AG20443 (cell line): Measurements from ENCODE around the gene MSH3.
"Not testable (repeated sequence)": the region's sequence is repeated elsewhere in the genome, so short reads cannot be mapped to it uniquely, and the experiment has no call there.

Experiments
- DNase-seq: peaks from one replicate; pipeline ENCODE4 v3.0.0; 2012; ENCODE audit warnings: low spot score, mixed read lengths

The MSH3 gene

GRCh38 chr5:80797428-80798024 lies 143.1 kb downstream of the MSH3 start:
- no peak for DNase-seq

GRCh38 chr5:80798166-80798565 lies 143.7 kb downstream of the MSH3 start:
- DNase-seq = no peak

- no peak for DNase-seq
Observed at GRCh38 chr5:80798633-80799032, 144.2 kb downstream of the MSH3 start.

GRCh38 chr5:80799041-80799440 lies 144.6 kb downstream of the MSH3 start:
- no peak for DNase-seq

GRCh38 chr5:80799573-80799972 lies 145.1 kb downstream of the MSH3 start:
- DNase-seq = no peak

GRCh38 chr5:80804332-80804731 lies 149.9 kb downstream of the MSH3 start:
- no peak for DNase-seq

- no peak for DNase-seq
Observed at GRCh38 chr5:80805038-80805437, 150.6 kb downstream of the MSH3 start.

GRCh38 chr5:80806929-80807328 lies 152.5 kb downstream of the MSH3 start:
- DNase-seq = no peak

GRCh38 chr5:80809451-80809850 lies 155.0 kb downstream of the MSH3 start:
- DNase-seq = no peak

GRCh38 chr5:80810425-80810824 lies 156.0 kb downstream of the MSH3 start:
- no peak for DNase-seq

- DNase-seq = no peak
Observed at GRCh38 chr5:80816590-80816989, 162.1 kb downstream of the MSH3 start.

- DNase-seq = no peak
Observed at GRCh38 chr5:80820685-80821084, 166.2 kb downstream of the MSH3 start.

GRCh38 chr5:80822640-80823039 lies 168.2 kb downstream of the MSH3 start:
- DNase-seq = no peak

- not testable (repeated sequence) for DNase-seq
Observed at GRCh38 chr5:80824159-80824558, 169.7 kb downstream of the MSH3 start.

GRCh38 chr5:80825786-80826460 lies 171.5 kb downstream of the MSH3 start:
- DNase-seq = no peak

- no peak for DNase-seq
Observed at GRCh38 chr5:80834710-80835109, 180.3 kb downstream of the MSH3 start.

GRCh38 chr5:80835128-80835527 lies 180.7 kb downstream of the MSH3 start:
- DNase-seq = no peak

GRCh38 chr5:80837679-80838078 lies 183.2 kb downstream of the MSH3 start:
- no peak for DNase-seq

GRCh38 chr5:80841026-80841797 lies 186.8 kb downstream of the MSH3 start:
- not testable (repeated sequence) for DNase-seq

GRCh38 chr5:80846422-80846821 lies 192.0 kb downstream of the MSH3 start:
- DNase-seq = not testable (repeated sequence)

GRCh38 chr5:80850168-80850567 lies 195.7 kb downstream of the MSH3 start:
- not testable (repeated sequence) for DNase-seq

GRCh38 chr5:80852331-80853245 lies 198.1 kb downstream of the MSH3 start:
- no peak for DNase-seq
